RWPE2 (cell line): ENCODE measurements around the gene HMGN1.

Experiments
- ATAC-seq: fragments of 200-7000 bp; cut with Tn5 transposase; 3 replicates; pipeline ENCODE4 v1.9.1; 2021; ENCODE audit warnings: low read depth
- DNase-seq: peaks from one replicate; pipeline ENCODE4 v3.0.0-alpha.2; 2020; ENCODE audit warnings: low spot score
- H3K27ac ChIP-seq: fragments of 450-650 bp; 2 replicates; pipeline ENCODE4 v1.5.1; 2017; ENCODE audit warnings: mild to moderate bottlenecking; ENCODE audit not compliant: poor library complexity, severe bottlenecking
- H3K27me3 ChIP-seq: fragments of 250-450 bp; sonication (Bioruptor Pico); 2 replicates; pipeline ENCODE4 v1.5.1; 2021; ENCODE audit warnings: mild to moderate bottlenecking, moderate library complexity; ENCODE audit not compliant: insufficient read depth, poor library complexity, severe bottlenecking
- H3K36me3 ChIP-seq: fragments of 250-450 bp; sonication (Bioruptor Pico); 2 replicates; pipeline ENCODE4 v1.5.1; 2020; ENCODE audit warnings: low read depth, mild to moderate bottlenecking, moderate library complexity
- H3K4me1 ChIP-seq: fragments of 250-450 bp; sonication (Bioruptor Pico); 2 replicates; pipeline ENCODE4 v1.5.1; 2021; ENCODE audit warnings: mild to moderate bottlenecking, moderate library complexity; ENCODE audit not compliant: insufficient read depth, poor library complexity, severe bottlenecking
- H3K4me3 ChIP-seq: fragments of 250-450 bp; sonication (Bioruptor Pico); 2 replicates; pipeline ENCODE4 v1.5.1; 2021; ENCODE audit warnings: mild to moderate bottlenecking, moderate library complexity; ENCODE audit not compliant: severe bottlenecking
- H3K9me3 ChIP-seq: fragments of 250-450 bp; sonication (Bioruptor Pico); 2 replicates; pipeline ENCODE4 v1.5.1; 2021; ENCODE audit warnings: mild to moderate bottlenecking, moderate library complexity; ENCODE audit not compliant: severe bottlenecking
- CTCF ChIP-seq: fragments of 450-650 bp; IDR thresholded peaks from one replicate; pipeline ENCODE4 v1.5.1; 2017; ENCODE audit warnings: mild to moderate bottlenecking, moderate library complexity; ENCODE audit not compliant: poor library complexity, severe bottlenecking

The HMGN1 gene

DNA sequence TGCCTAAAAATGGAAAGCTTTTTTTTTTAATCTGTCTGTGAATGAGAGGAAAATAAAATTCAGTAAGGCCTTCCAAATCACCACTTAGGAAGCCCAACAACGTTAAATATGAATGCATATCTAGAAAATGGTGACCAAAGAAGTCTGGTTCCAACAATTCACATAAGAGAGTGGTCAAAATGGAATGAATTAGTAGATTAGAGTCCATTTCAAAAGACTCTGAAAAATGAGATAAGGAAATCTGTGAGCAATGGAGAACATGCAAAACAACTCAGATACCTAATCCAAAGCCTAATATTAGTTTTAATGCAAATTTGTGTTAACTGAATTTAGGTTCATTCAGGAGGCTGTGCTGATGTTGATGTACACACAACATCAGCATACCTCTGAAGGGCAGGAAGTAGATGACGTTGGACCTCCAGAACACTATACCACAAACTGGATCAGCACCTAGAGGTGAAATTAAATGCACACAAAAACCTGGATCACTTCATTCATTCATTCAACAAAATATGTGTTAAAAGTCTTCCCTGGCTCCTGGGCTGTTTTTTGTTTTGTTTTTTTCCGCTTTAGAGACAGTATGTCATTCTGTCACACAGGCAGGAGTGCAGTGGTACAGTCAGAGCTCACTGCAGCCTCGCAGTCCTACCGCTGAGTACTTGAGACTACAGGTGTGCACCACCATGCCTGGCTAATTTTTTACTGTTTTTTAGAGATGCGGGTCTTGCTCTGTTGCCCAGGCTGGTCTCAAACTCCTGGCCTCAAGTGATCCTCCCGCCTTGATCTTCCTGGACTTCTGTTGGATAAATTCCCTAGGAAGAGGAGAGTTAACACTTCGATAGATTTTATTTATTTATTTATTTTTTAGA is 30.6 kb downstream of the HMGN1 start:
- no peaks in the 10 kb centered on the region for H3K36me3 ChIP-seq
- no peak overlapping the region for H3K27ac ChIP-seq
- H3K27me3 ChIP-seq = no peaks in the 10 kb centered on the region
- H3K4me1 ChIP-seq = peaks cover 16% of the 10 kb centered on the region
- peaks cover 4% of the 10 kb centered on the region for H3K9me3 ChIP-seq
- ATAC-seq (no peak), DNase-seq (no peak)
- H3K4me3 ChIP-seq = no peak overlapping the region
- no peak for TF ChIP-seq CTCF

DNA sequence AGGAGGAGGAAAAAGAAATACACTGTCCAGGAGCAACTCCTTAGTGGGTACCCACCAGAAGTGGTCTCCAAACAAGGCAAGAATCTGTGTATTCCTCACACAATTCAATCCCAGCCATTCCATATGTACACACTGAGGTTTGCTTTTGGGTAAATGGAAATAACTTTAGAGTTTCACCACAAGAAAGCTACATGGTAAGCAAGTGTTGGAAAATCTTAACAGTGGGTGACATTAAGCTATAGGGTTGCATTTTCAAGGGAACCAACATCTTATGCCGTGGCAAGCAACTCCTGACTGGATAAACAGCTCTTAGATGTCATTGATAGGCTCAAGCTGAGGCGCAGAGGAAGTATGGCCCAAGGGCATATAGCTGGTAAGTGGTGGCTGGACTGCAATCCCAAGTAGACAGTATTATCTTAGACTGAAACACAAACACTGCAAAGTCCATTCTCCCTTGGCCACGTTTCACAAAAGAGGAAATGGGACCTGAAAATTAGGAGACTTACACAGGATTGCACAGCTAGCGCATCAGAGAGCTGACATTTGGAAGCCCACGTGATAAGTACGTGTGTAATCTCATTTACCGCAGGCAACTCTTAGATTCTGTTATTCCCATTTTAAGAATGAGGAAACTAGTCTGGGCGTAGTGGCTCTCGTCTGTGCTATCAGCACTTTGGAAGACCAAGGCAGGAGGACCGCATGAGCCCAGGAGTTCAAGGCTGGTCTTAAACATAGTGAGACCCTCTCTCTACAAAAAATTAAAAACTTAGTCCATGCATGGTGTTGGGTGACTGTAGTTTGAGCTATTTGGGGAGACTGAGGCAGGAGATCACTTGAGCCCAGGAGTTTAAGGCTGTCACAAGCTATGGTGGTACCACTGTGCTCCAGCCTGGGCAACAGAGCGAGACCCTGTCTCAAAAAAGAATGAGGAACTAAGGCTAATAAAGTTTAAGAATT is 31.5 kb downstream of the HMGN1 start:
- Histone ChIP-seq H3K27ac (peak overlapping the region; percentile 88), H3K4me3 (no peak overlapping the region), H3K36me3 (no peaks in the 10 kb centered on the region), H3K27me3 (no peaks in the 10 kb centered on the region), H3K4me1 (peaks cover 16% of the 10 kb centered on the region), H3K9me3 (peaks cover 3% of the 10 kb centered on the region)
- ATAC-seq (no peak), DNase-seq (no peak)
- no peak for TF ChIP-seq CTCF

DNA sequence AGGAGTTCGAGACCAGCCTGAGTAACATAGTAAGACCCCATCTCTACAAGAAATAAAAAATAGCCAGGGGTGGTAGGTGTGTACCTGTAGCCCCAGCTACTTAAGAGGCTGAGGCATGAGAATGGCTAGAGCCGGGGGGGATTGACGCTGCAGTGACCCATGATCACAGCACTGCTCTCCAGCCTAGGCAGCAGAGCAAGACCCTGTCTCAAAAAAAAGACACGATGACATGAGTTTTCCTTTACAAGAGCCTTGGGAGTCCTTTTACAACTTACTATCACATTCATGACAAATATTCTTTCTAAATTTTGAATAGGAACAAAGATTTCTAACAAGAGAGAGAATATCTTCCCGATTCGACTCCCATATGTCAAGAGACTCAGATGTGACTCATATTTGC is 32.2 kb downstream of the HMGN1 start:
- Histone ChIP-seq H3K4me1 (peaks cover 20% of the 10 kb centered on the region), H3K27ac (peak overlapping the region; percentile 88), H3K36me3 (peaks cover 4% of the 10 kb centered on the region), H3K27me3 (no peaks in the 10 kb centered on the region), H3K9me3 (no peaks in the 10 kb centered on the region), H3K4me3 (no peak overlapping the region)
- ATAC-seq (no peak), DNase-seq (no peak)
- no peak for TF ChIP-seq CTCF

GRCh38 chr21:39315603-39316445 is 33.1 kb downstream of the HMGN1 start:
- Histone ChIP-seq H3K9me3 (no peaks in the 10 kb centered on the region), H3K4me1 (peaks cover 20% of the 10 kb centered on the region), H3K27ac (peak overlapping the region; percentile 88), H3K4me3 (no peak overlapping the region), H3K27me3 (no peaks in the 10 kb centered on the region), H3K36me3 (peaks cover 13% of the 10 kb centered on the region)
- no peak for TF ChIP-seq CTCF
- ATAC-seq = 0 out of 3 replicates have a peak, but pooled peaks have one; percentile 6
- DNase-seq = no peak
